ENCODE data around the gene PARP1.
"Not testable (repeated sequence)": the region's sequence is repeated elsewhere in the genome, so short reads cannot be mapped to it uniquely, and the experiment has no call there.

Gene PARP1

DNA sequence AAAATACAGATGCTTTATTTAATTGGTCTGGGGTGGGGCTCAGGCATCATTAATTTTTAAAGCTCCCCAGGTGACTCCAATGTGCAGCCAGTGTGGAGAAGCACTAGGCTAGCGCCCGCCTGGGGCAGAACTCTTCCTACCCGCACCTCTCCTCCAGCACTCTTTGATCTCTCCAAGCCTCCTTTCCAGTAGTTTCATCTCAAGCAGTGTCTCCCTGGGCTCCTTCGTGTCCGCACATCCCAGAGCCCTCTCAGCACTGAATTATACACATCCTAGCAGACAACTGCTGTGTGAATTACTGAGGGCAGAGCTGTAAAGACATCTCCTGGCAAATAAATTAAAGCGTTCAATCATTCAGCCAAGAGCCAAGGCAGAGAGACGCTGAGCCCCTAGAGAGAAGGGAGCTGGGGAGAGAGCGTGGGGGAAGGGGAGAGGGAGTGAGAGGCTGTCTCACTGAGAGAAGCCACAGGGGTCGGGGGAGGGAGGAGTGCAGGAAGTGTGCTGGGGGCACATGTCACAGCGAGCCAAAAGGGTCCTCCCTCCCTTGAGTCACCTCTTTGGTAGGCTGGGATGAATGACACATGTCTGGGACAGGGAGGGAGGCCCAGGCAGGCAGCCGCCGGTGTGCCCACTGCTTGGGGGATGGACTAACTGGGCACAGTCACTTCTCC lies 21.0 kb upstream of the PARP1 start:
- H3K4me1 ChIP-seq (ENCODE audit: control insufficient read depth, insufficient read depth, low read length): peaks cover 16% of the 10 kb centered on the region
- H3K27me3 ChIP-seq (ENCODE audit: control insufficient read depth, insufficient read depth, low read length): peaks cover 3% of the 10 kb centered on the region
- no peaks in the 10 kb centered on the region for H3K36me3 ChIP-seq (ENCODE audit: control insufficient read depth, insufficient read depth, low read length)
- no peak overlapping the region for H3K9ac ChIP-seq (ENCODE audit: low read depth, low read length)
- no peaks in the 10 kb centered on the region for H3K9me3 ChIP-seq (ENCODE audit: control insufficient read depth, insufficient read depth, low read length)
- H3K4me3 ChIP-seq (ENCODE audit: low read depth, low read length): no peak overlapping the region
- no peak overlapping the region for H3K27ac ChIP-seq (ENCODE audit: low read depth, low read length)

DNA sequence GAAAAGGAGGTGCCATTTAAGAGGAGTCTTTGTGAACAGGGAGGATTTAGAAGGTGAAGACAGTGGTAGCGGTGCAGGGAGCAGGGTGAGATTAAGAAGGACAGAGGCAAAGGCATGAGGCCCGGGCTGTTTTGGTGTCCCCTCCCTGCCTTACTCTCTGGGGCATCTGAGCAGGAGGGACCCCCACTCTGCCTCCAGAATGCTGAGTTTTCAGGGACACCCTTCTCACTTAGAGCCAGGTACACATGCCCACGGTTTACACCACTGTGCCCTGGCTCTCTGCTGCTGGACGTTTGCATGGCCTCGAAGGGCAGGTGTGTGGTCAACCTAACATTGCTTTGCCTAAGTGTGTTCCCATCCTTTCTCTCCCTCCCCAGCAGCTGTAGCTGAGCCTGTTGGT lies 20.5 kb upstream of the PARP1 start:
- Histone ChIP-seq H3K9me3 (ENCODE audit: control insufficient read depth, insufficient read depth, low read length) (no peaks in the 10 kb centered on the region), H3K4me3 (ENCODE audit: low read depth, low read length) (no peak overlapping the region), H3K9ac (ENCODE audit: low read depth, low read length) (no peak overlapping the region), H3K27me3 (ENCODE audit: control insufficient read depth, insufficient read depth, low read length) (peaks cover 3% of the 10 kb centered on the region), H3K4me1 (ENCODE audit: control insufficient read depth, insufficient read depth, low read length) (peaks cover 16% of the 10 kb centered on the region), H3K36me3 (ENCODE audit: control insufficient read depth, insufficient read depth, low read length) (no peaks in the 10 kb centered on the region), H3K27ac (ENCODE audit: low read depth, low read length) (no peak overlapping the region)

DNA sequence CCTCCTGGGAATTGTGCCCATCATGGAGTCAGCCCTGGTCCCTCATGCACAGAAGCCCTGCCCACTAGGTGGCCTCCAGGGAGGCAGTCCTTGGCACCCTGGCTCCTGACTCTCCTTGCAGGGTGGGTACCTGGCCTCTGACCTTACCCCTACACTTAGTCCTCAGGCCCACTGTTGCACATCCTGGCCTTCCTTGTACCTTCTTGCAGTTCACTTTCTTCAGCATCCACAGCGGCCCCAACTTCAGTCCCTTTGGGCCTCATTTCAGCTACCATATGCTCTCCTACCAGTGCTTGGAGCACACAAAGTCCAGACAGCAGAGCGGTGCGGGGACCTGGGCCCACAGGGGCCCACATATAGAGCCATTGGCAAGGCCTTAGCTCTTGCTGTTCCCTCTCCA lies 19.2 kb upstream of the PARP1 start:
- peaks cover 16% of the 10 kb centered on the region for H3K4me1 ChIP-seq (ENCODE audit: control insufficient read depth, insufficient read depth, low read length)
- H3K36me3 ChIP-seq (ENCODE audit: control insufficient read depth, insufficient read depth, low read length): no peaks in the 10 kb centered on the region
- H3K27ac ChIP-seq (ENCODE audit: low read depth, low read length): no peak overlapping the region
- H3K9me3 ChIP-seq (ENCODE audit: control insufficient read depth, insufficient read depth, low read length): no peaks in the 10 kb centered on the region
- H3K27me3 ChIP-seq (ENCODE audit: control insufficient read depth, insufficient read depth, low read length): peaks cover 3% of the 10 kb centered on the region
- no peak overlapping the region for H3K4me3 ChIP-seq (ENCODE audit: low read depth, low read length)
- H3K9ac ChIP-seq (ENCODE audit: low read depth, low read length): no peak overlapping the region

DNA sequence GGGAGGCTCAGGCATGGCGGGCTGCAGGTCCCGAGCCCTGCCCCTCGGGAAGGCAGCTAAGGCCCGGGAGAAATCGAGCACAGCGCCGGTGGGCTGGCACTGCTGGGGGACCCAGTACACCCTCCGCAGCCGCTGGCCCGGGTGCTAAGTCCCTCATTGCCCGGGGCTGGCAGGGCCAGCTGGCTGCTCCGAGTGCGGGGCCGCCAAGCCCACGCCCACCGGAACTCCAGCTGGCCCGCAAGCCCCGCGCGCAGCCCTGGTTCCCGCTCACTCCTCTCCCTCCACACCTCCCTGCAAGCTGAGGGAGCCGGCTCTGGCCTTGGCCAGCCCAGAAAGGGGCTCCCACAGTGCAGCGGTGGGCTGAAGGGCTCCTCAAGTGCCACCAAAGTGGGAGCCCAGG lies 18.5 kb upstream of the PARP1 start:
- H3K9ac ChIP-seq (ENCODE audit: low read depth, low read length); H3K9me3 ChIP-seq (ENCODE audit: control insufficient read depth, insufficient read depth, low read length); H3K27ac ChIP-seq (ENCODE audit: low read depth, low read length); H3K4me3 ChIP-seq (ENCODE audit: low read depth, low read length); H3K27me3 ChIP-seq (ENCODE audit: control insufficient read depth, insufficient read depth, low read length); H3K36me3 ChIP-seq (ENCODE audit: control insufficient read depth, insufficient read depth, low read length): not testable (repeated sequence)
- peaks cover 16% of the 10 kb centered on the region for H3K4me1 ChIP-seq (ENCODE audit: control insufficient read depth, insufficient read depth, low read length)

DNA sequence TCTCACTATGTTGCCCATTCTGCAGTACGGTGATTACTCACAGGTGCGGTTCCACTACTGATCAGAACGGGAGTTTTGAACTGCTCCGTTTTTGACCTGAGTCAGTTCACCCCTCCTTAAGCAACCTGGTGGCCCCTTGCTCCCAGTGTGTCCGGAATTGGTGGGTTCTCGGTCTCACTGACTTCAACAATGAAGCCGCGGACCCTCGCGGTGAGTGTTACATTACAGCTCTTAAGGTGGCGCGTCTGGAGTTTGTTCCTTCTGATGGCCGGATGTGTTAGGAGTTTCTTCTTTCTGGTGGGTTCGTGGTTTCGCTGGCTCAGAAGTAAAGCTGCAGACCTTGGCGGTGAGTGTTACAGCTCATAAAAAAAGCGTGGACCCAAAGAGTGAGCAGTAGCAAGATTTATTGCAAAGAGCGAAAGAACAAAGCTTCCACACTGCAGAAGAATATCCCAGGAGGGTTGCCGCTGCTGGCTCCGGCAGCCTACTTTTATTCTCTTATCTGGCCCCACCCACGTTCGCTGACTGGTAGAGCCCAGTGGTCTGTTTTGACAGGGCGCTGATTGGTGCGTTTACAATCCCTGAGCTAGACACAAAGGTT lies 17.6 kb upstream of the PARP1 start:
- H3K4me1 ChIP-seq (ENCODE audit: control insufficient read depth, insufficient read depth, low read length): peaks cover 16% of the 10 kb centered on the region
- H3K9ac ChIP-seq (ENCODE audit: low read depth, low read length): no peak overlapping the region
- no peaks in the 10 kb centered on the region for H3K36me3 ChIP-seq (ENCODE audit: control insufficient read depth, insufficient read depth, low read length)
- H3K9me3 ChIP-seq (ENCODE audit: control insufficient read depth, insufficient read depth, low read length): no peaks in the 10 kb centered on the region
- peaks cover 3% of the 10 kb centered on the region for H3K27me3 ChIP-seq (ENCODE audit: control insufficient read depth, insufficient read depth, low read length)
- no peak overlapping the region for H3K27ac ChIP-seq (ENCODE audit: low read depth, low read length)
- no peak overlapping the region for H3K4me3 ChIP-seq (ENCODE audit: low read depth, low read length)

DNA sequence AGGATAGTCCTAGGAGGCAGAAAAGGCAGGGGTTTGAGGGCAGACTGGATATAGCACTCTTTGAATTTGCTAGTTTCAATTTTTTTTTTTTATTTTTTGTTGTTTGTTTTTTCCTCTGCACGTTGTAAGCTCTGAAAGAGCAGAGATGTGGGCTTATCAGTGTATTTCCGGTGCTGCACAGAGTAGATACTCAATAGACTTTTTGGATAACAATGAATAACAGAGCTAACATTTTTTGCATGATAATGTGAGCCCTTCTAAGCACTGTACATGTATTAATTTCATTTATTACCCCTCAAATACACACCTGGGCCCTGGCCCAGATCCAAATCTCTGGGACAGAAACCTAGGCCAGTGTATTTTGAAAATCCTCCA lies 17.1 kb upstream of the PARP1 start:
- Histone ChIP-seq H3K4me1 (ENCODE audit: control insufficient read depth, insufficient read depth, low read length) (peaks cover 16% of the 10 kb centered on the region), H3K4me3 (ENCODE audit: low read depth, low read length) (no peak overlapping the region), H3K9ac (ENCODE audit: low read depth, low read length) (no peak overlapping the region)

DNA sequence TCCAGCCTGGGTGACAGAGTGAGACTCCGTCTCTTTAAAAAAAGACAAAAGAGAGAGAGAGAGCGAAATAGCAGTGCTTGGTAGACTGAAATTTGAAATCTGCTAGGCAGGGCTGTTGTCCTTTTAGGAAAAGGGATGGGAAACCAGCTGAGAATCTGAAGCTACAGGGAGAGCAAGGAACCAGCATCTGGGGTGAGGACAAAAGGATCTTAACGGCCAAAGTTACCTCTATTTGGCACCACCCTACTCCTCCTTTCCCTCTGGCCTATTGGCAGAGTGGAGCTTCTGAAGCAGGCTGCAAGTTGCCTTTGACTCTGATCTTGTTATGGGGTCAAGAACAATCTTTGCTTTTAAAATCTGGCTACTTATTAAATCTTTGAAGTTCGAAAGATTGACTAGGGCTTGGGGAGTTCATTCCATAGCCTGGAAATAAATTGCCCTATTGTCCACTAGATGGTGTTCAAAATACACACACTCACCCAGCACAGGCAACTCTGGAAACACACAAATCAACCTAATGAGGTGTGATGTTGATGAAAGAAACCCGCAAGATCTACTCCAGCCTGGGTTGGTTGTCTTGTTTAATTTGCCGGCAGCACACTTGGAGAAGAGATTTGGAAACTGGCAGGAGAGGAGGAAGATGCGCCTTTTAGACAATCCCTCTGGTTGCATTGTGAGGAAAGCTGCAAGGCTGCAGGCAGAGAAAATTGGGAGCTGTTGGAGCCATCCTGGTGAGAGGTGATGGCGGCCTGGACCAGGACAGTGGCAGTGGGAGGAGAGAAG lies 16.5 kb upstream of the PARP1 start:
- H3K9ac ChIP-seq (ENCODE audit: low read depth, low read length): no peak overlapping the region
- peaks cover 16% of the 10 kb centered on the region for H3K4me1 ChIP-seq (ENCODE audit: control insufficient read depth, insufficient read depth, low read length)
- no peaks in the 10 kb centered on the region for H3K36me3 ChIP-seq (ENCODE audit: control insufficient read depth, insufficient read depth, low read length)
- no peaks in the 10 kb centered on the region for H3K9me3 ChIP-seq (ENCODE audit: control insufficient read depth, insufficient read depth, low read length)
- no peak overlapping the region for H3K4me3 ChIP-seq (ENCODE audit: low read depth, low read length)
- no peak overlapping the region for H3K27ac ChIP-seq (ENCODE audit: low read depth, low read length)
- H3K27me3 ChIP-seq (ENCODE audit: control insufficient read depth, insufficient read depth, low read length): peaks cover 3% of the 10 kb centered on the region

More for the DNA sequence above, 17.1 kb upstream of the PARP1 start:
- Histone ChIP-seq H3K9me3 (ENCODE audit: control insufficient read depth, insufficient read depth, low read length) (no peaks in the 10 kb centered on the region), H3K36me3 (ENCODE audit: control insufficient read depth, insufficient read depth, low read length) (no peaks in the 10 kb centered on the region), H3K27me3 (ENCODE audit: control insufficient read depth, insufficient read depth, low read length) (peaks cover 3% of the 10 kb centered on the region), H3K27ac (ENCODE audit: low read depth, low read length) (no peak overlapping the region)

DNA sequence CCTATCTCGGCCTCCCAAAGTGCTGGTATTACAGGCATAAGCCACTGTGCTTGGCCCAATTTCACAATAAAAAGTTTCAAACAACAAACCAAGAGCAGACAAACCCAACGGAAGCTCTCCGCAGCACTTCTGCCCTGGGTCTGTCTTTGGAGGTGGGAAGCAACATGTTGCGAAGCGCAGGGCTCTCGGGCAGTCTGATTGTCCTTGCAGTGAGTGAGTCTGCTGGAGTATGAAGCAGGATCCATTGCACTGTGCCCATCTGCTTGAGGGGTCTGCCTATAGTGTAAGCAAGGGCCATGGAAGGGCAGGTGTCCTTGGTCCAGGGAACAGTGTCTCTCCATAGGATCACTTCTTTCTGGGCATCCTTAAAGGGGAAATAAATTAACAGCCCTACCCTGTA lies 14.6 kb upstream of the PARP1 start:
- no peak overlapping the region for H3K27ac ChIP-seq (ENCODE audit: low read depth, low read length)
- H3K4me3 ChIP-seq (ENCODE audit: low read depth, low read length): no peak overlapping the region
- no peaks in the 10 kb centered on the region for H3K9me3 ChIP-seq (ENCODE audit: control insufficient read depth, insufficient read depth, low read length)
- no peak overlapping the region for H3K9ac ChIP-seq (ENCODE audit: low read depth, low read length)
- no peaks in the 10 kb centered on the region for H3K36me3 ChIP-seq (ENCODE audit: control insufficient read depth, insufficient read depth, low read length)
- H3K27me3 ChIP-seq (ENCODE audit: control insufficient read depth, insufficient read depth, low read length): no peaks in the 10 kb centered on the region
- H3K4me1 ChIP-seq (ENCODE audit: control insufficient read depth, insufficient read depth, low read length): peaks cover 15% of the 10 kb centered on the region; the same call in 1 of the 2 replicates

DNA sequence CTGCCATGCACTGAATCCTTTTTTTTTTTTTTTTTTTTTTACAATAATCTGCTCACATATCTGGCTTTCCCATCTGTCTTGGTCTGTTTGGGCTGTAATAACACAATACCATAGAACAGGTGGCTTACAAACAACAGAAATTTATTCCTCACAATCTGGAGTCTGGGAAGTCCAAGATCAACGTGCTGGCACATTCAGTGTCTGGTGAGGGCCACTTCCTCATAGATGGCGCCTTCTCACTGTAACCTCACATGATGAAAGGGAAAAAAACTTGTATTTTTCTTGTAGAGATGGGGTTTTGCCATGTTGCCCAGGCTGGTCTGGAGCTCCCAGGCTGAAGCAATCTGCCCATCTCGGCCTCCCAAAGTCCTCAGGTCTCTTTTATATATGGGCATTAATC lies 13.0 kb upstream of the PARP1 start:
- peaks cover 15% of the 10 kb centered on the region; the same call in 1 of the 2 replicates for H3K4me1 ChIP-seq (ENCODE audit: control insufficient read depth, insufficient read depth, low read length)

DNA sequence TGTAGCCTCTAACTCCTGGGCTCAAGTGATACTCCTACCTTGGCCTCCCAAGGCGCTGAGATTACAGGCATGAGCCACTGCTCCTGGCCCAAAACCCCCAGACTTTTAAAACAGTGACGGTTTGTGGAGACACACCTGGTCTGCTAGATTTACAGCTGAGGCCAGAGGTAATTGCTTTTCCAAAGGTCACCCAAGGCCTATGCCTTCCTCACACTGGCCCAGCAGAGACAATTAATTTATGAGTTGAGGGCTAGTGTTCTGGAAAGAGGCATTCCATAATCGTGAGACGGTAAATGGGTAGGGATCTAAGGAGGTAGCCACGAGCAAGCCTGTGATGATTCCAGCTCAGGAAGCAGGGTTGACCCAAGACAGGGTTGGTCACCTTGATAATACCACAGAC lies 12.4 kb upstream of the PARP1 start:
- Histone ChIP-seq H3K9ac (ENCODE audit: low read depth, low read length) (no peak overlapping the region), H3K27ac (ENCODE audit: low read depth, low read length) (no peak overlapping the region), H3K4me1 (ENCODE audit: control insufficient read depth, insufficient read depth, low read length) (peaks cover 15% of the 10 kb centered on the region; the same call in 1 of the 2 replicates), H3K9me3 (ENCODE audit: control insufficient read depth, insufficient read depth, low read length) (no peaks in the 10 kb centered on the region), H3K4me3 (ENCODE audit: low read depth, low read length) (no peak overlapping the region), H3K36me3 (ENCODE audit: control insufficient read depth, insufficient read depth, low read length) (no peaks in the 10 kb centered on the region), H3K27me3 (ENCODE audit: control insufficient read depth, insufficient read depth, low read length) (no peaks in the 10 kb centered on the region)

More for the DNA sequence above, 13.0 kb upstream of the PARP1 start:
- H3K27me3 ChIP-seq (ENCODE audit: control insufficient read depth, insufficient read depth, low read length): no peaks in the 10 kb centered on the region
- no peak overlapping the region for H3K9ac ChIP-seq (ENCODE audit: low read depth, low read length)
- no peaks in the 10 kb centered on the region for H3K36me3 ChIP-seq (ENCODE audit: control insufficient read depth, insufficient read depth, low read length)
- H3K4me3 ChIP-seq (ENCODE audit: low read depth, low read length): no peak overlapping the region
- no peaks in the 10 kb centered on the region for H3K9me3 ChIP-seq (ENCODE audit: control insufficient read depth, insufficient read depth, low read length)
- no peak overlapping the region for H3K27ac ChIP-seq (ENCODE audit: low read depth, low read length)

Data from HUES48 (cell line).